K562 (cell line): ENCODE results near the gene NUDT2. TPM values are rescaled to one million over a fixed set of nuclear protein-coding genes. Genes with fewer than 3 reads are reported as not detected.
"Not testable (repeated sequence)": the region's sequence is repeated elsewhere in the genome, so short reads cannot be mapped to it uniquely, and the experiment has no call there.

Source experiments
- ATAC-seq: fragments of 200-7000 bp; cut with Tn5 transposase; 3 replicates; pipeline ENCODE4 v1.9.1; 2020; ENCODE audit warnings: moderate library complexity
- BruUV-seq: library from RNA; stranded (reverse); fragments of 400-500 nt; replicated peaks from 2 replicates; lab custom pipeline; 2021; lab: Mats Ljungman, UMichigan
- CTCF ChIA-PET: fragments of 300-600 bp; formaldehyde crosslinking; extraction: SDS; loops from one replicate; lab custom pipeline; 2021; ENCODE audit warnings: low intra/inter-chr PET ratio; lab: Yijun Ruan, JAX
- POLR2A ChIA-PET: fragments of 300-600, 350-650 bp; sonication (Branson Sonifier 250); formaldehyde crosslinking; extraction: SDS; loops from one replicate; lab custom pipeline; 2021; ENCODE audit warnings: antibody characterized with exemption, inconsistent platforms; lab: Yijun Ruan, JAX
- DNase-seq, 4 experiments: peaks; one replicate each; pipeline versions ENCODE4 v3.0.0 to v3.0.0-alpha.2; 2011 to 2018; ENCODE audit warnings: low spot score in 3 of 4, mixed read lengths in 3 of 4; ENCODE audit errors: extremely low read depth in 1 of 4
- FAIRE-seq: peaks from 2 replicates; lab custom pipeline; 2011; peaks lifted over from hg19 to GRCh38; lab: Jason Lieb, UNC
- H2AFZ ChIP-seq: 2 replicates; pipeline ENCODE4 v1.6.0; 2011; ENCODE audit warnings: low read depth, low read length, control low read depth, inconsistent platforms
- H3K27ac ChIP-seq: fragments of 200-600 bp; 3 replicates; pipeline ENCODE4 v1.8.0; 2011; ENCODE audit warnings: low read depth, mild to moderate bottlenecking, control low read depth, inconsistent platforms, low read length, moderate library complexity, mixed read lengths; ENCODE audit errors: extremely low read depth
- H3K27me3 ChIP-seq, 2 experiments: fragments of 300-600 bp in 1 of 2; 2 replicates in 1 of 2; 3 replicates in 1 of 2; pipeline versions ENCODE4 v1.6.0 to v1.8.0; 2011; ENCODE audit warnings: inconsistent platforms in 2 of 2, low read length in 2 of 2, mild to moderate bottlenecking in 1 of 2, mixed read lengths in 1 of 2, moderate library complexity in 1 of 2; ENCODE audit not compliant: control insufficient read depth in 2 of 2, insufficient read depth in 2 of 2
- H3K36me3 ChIP-seq: fragments of 300-600 bp; 3 replicates; pipeline ENCODE4 v1.8.0; 2011; ENCODE audit warnings: mild to moderate bottlenecking, low read length, inconsistent platforms; ENCODE audit not compliant: control insufficient read depth, insufficient read depth
- H3K4me1 ChIP-seq, 2 experiments: fragments of 200-600 bp in 1 of 2; replicated peaks in 1 of 2; 2 replicates in 1 of 2; 3 replicates in 1 of 2; pipeline versions ENCODE4 v1.5.1 to v1.8.0; 2011; ENCODE audit warnings: inconsistent platforms in 2 of 2, low read length in 2 of 2, mild to moderate bottlenecking in 1 of 2, mixed read lengths in 1 of 2, moderate library complexity in 1 of 2; ENCODE audit not compliant: control insufficient read depth in 2 of 2, insufficient read depth in 2 of 2
- H3K4me2 ChIP-seq: 2 replicates; pipeline ENCODE4 v1.6.1; 2011; ENCODE audit warnings: low read length, control low read depth, inconsistent platforms, mixed read lengths; ENCODE audit not compliant: insufficient read depth
- H3K4me3 ChIP-seq: fragments of 200-600 bp; sonication (generic), shearing (Covaris generic); 2 replicates; pipeline ENCODE4 v1.5.1; 2016; ENCODE audit warnings: control low read depth, inconsistent platforms
- H3K79me2 ChIP-seq: fragments of 200-600 bp; 3 replicates; pipeline ENCODE4 v1.8.0; 2011; ENCODE audit warnings: low read length, inconsistent platforms; ENCODE audit not compliant: control insufficient read depth, insufficient read depth
- H3K9ac ChIP-seq, 2 experiments: 2 replicates each; pipeline versions ENCODE4 v1.6.0 to v1.6.1; 2011; ENCODE audit warnings: low read depth in 2 of 2, low read length in 2 of 2, control low read depth in 1 of 2, inconsistent platforms in 1 of 2, mild to moderate bottlenecking in 1 of 2, mixed read lengths in 1 of 2; ENCODE audit not compliant: insufficient read depth in 1 of 2
- H3K9me1 ChIP-seq: one replicate; pipeline ENCODE4 v1.6.0; 2011; ENCODE audit warnings: inconsistent platforms, mild to moderate bottlenecking, low read length, moderate library complexity; ENCODE audit not compliant: control insufficient read depth, insufficient read depth
- H3K9me3 ChIP-seq: replicated peaks from 2 replicates; pipeline ENCODE4 v1.5.1; 2011; ENCODE audit warnings: low read depth, low read length, inconsistent platforms; ENCODE audit not compliant: control insufficient read depth, insufficient read depth
- H4K20me1 ChIP-seq: replicated peaks from 2 replicates; pipeline ENCODE4 v1.6.1; 2011; ENCODE audit warnings: low read length, inconsistent platforms, mixed read lengths; ENCODE audit not compliant: control insufficient read depth, insufficient read depth
- ARID4B ChIP-seq: sonication (generic); formaldehyde crosslinking; IDR thresholded peaks from 2 replicates; pipeline ENCODE4 v1.8.0; 2022; ENCODE audit warnings: mild to moderate bottlenecking, missing genetic modification reagents
- BRCA1 ChIP-seq, 2 experiments: fragments of 450-650 bp in 1 of 2; sonication (generic) in 1 of 2; formaldehyde crosslinking in 1 of 2; IDR thresholded peaks; 2 replicates each; pipeline versions ENCODE4 v1.5.0 to v1.6.1; 2017 to 2020; ENCODE audit warnings: mild to moderate bottlenecking in 1 of 2, missing genetic modification reagents in 1 of 2
- KDM1A ChIP-seq, 2 experiments: fragments of 450-650 bp; IDR thresholded peaks; 2 replicates each; pipeline ENCODE4 v1.6.1; 2016; ENCODE audit warnings: mild to moderate bottlenecking in 2 of 2
- SP1 ChIP-seq: sonication (generic); formaldehyde crosslinking; IDR thresholded peaks from 2 replicates; pipeline ENCODE4 v1.8.1; 2022; ENCODE audit warnings: mild to moderate bottlenecking, missing genetic modification reagents
- ZNF12 ChIP-seq: sonication (generic); formaldehyde crosslinking; IDR thresholded peaks from 2 replicates; pipeline ENCODE4 v1.4.0; 2020; ENCODE audit warnings: mild to moderate bottlenecking, missing genetic modification reagents
- WGBS: fragments of 100-300 bp; shearing (Covaris generic); methylation state at CpG from one replicate; pipeline ENCODE4 v1.1.6; 2016; ENCODE audit warnings: low coverage, mixed read lengths; ENCODE audit not compliant: insufficient coverage; ENCODE audit errors: missing lambda C conversion rate; 5-methylcytosine and 5-hydroxymethylcytosine counted together
- in situ Hi-C: fragments of 300-500 bp; cut with MboI; formaldehyde crosslinking; loops from 4 replicates; pipeline ENCODE4 v1.15.0; 2018; ENCODE audit warnings: inconsistent platforms, mixed read lengths
- intact Hi-C: fragments of 100-400 bp; cut with micrococcal nuclease; formaldehyde crosslinking; loops from 2 replicates; pipeline ENCODE4 v1.14.2; 2022
- polyA plus RNA-seq, 8 experiments: library from polyadenylated mRNA; depleted of rRNA in 4 of 8; stranded (reverse) in 5 of 8; unstranded in 3 of 8; fragments of >200 nt; fragmentation: Nextera tagmentation in 2 of 8; fragmentation: Illumina TruSeq in 1 of 8; extraction: Ambion mirVana in 2 of 8; extraction: Trizol in 1 of 8; gene quantifications; 2 replicates each; pipeline versions ENCODE4 v1.2.1 to v1.2.3, GENCODE V29; 2011 to 2014; ENCODE audit warnings: inconsistent platforms in 1 of 8, missing spikeins in 1 of 8
- total RNA-seq, 7 experiments: library from RNA; depleted of rRNA in 6 of 7; stranded (reverse); fragments of >200 nt in 6 of 7; fragmentation: Illumina TruSeq in 2 of 7; extraction: Trizol in 2 of 7; gene quantifications; 2 replicates each; pipeline versions ENCODE4 v1.2.1 to v1.2.3, GENCODE V29; 2011 to 2021; ENCODE audit warnings: low replicate concordance in 1 of 7

Gene NUDT2
- total and polyA plus RNA-seq, 9 of the 15 experiments (the other 6 are each of a cell fraction or from before 2014, with no cell fraction given): 11.5 to 28.1 (median 19.0) TPM

GRCh38 chr9:34365282-34365681 is 35.9 kb downstream of the NUDT2 start (continued):
- no peak for TF ChIP-seq ARID4B
- no peak for TF ChIP-seq SP1
- no peak for TF ChIP-seq KDM1A (IDR thresholded peaks at IDR 0.05)
- TF ChIP-seq, all 486 proteins: peak for 0

GRCh38 chr9:34366365-34366764 is 37.0 kb downstream of the NUDT2 start:
- WGBS: 0% methylated on average over 2 of the region's 2 CpGs
- no peaks in the 10 kb centered on the region for H3K79me2 ChIP-seq
- H2AFZ ChIP-seq: no peak overlapping the region
- H3K36me3 ChIP-seq: no peaks in the 10 kb centered on the region
- intact Hi-C loops: no loop called here
- no peak overlapping the region for H3K4me2 ChIP-seq
- no peak overlapping the region for H3K4me3 ChIP-seq
- ATAC-seq: no peak
- H3K4me1 ChIP-seq: no peaks in the 10 kb centered on the region
- no peaks in the 10 kb centered on the region for H3K9me1 ChIP-seq
- H4K20me1 ChIP-seq: no peaks in the 10 kb centered on the region
- BruUV-seq: no TSS peak
- CTCF ChIA-PET: no interaction called here
- no peak for TF ChIP-seq ZNF12 (CRISPR knock-in tag)
- no peak for TF ChIP-seq BRCA1 (IDR thresholded peaks at IDR 0.05)
- TF ChIP-seq BRCA1 (CRISPR knock-in tag; IDR thresholded peaks at IDR 0.05): no peak
- POLR2A ChIA-PET: no interaction called here
- no peak overlapping the region for H3K9ac ChIP-seq
- no peak overlapping the region for H3K27ac ChIP-seq
- no peak for FAIRE-seq
- in situ Hi-C loops: no loop called here
- 0 out of 2 replicates have a peak, but pooled peaks cover 2% of the 10 kb centered on the region for H3K9me3 ChIP-seq
- H3K27me3 ChIP-seq: peaks cover 0 to 7% of the 10 kb centered on the region in 2 experiments; a peak in 1 of 5 replicates
- DNase-seq: no peak

GRCh38 chr9:34367751-34368410 is 38.5 kb downstream of the NUDT2 start:
- H3K36me3 ChIP-seq, H2AFZ ChIP-seq, CTCF ChIA-PET, FAIRE-seq, H4K20me1 ChIP-seq, in situ Hi-C loops, H3K79me2 ChIP-seq, H3K4me1 ChIP-seq, intact Hi-C loops, H3K9ac ChIP-seq, ATAC-seq, H3K9me1 ChIP-seq, POLR2A ChIA-PET, DNase-seq, H3K27ac ChIP-seq, H3K4me2 ChIP-seq, H3K27me3 ChIP-seq, H3K9me3 ChIP-seq, H3K4me3 ChIP-seq, BruUV-seq: not testable (repeated sequence)
- 4% methylated on average over 3 of the region's 3 CpGs for WGBS
